PFSK-1 (cell line): Measurements from ENCODE around the gene MGLL.

ENCODE experiments used
- FOXP2 ChIP-seq: optimal IDR thresholded peaks from 2 replicates; pipeline ENCODE3; 2011; ENCODE audit warnings: borderline replicate concordance, control low read depth, inconsistent platforms; ENCODE audit not compliant: insufficient read depth; ENCODE audit errors: extremely low read length, extremely low read depth
- POLR2AphosphoS5 ChIP-seq: IDR thresholded peaks from 2 replicates; pipeline ENCODE4 v1.6.1; 2012; ENCODE audit warnings: low read depth, mild to moderate bottlenecking, control low read depth, low read length, moderate library complexity
- SIN3A ChIP-seq: IDR thresholded peaks from 2 replicates; pipeline ENCODE4 v1.6.1; 2012; ENCODE audit warnings: mild to moderate bottlenecking, low read length, moderate library complexity, borderline replicate concordance; ENCODE audit not compliant: insufficient read depth
- TAF1 ChIP-seq: IDR thresholded peaks from 2 replicates; pipeline ENCODE4 v1.6.1; 2012; ENCODE audit warnings: low read length, control low read depth, borderline replicate concordance; ENCODE audit not compliant: insufficient read depth
- TF ChIP-seq, protein P1 (sequence below), 2 experiments: IDR thresholded peaks; 2 replicates each; pipeline versions ENCODE4 v1.6.1 to v1.8.0; 2011 to 2012; ENCODE audit warnings: low read depth in 2 of 2, low read length in 2 of 2, control low read depth in 1 of 2, inconsistent platforms in 1 of 2, mild to moderate bottlenecking in 1 of 2, moderate library complexity in 1 of 2; ENCODE audit not compliant: insufficient read depth in 1 of 2

The MGLL gene

DNA sequence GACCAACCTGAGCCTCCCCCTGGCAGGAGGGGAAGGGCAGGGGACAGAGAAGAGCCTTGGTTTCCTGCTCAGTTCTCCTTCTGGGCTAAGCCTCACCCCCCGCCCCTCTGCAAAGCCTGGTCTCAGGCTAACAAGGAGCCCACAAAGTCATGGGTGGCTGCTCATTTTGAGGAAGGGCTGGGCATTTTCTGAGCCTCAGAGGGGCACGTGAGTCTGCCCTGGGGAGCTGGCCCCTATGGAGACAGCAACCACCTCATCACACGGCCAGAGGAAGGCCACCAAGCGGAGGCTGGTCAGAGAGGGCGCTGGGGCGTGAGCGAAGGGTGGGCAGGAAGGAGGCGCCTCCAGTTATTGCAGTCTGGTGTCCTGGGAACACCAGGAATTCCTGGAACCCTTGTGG, 130.8 kb downstream of the MGLL start:
- no peak for TF ChIP-seq POLR2AphosphoS5
- TF ChIP-seq, protein P1, sequence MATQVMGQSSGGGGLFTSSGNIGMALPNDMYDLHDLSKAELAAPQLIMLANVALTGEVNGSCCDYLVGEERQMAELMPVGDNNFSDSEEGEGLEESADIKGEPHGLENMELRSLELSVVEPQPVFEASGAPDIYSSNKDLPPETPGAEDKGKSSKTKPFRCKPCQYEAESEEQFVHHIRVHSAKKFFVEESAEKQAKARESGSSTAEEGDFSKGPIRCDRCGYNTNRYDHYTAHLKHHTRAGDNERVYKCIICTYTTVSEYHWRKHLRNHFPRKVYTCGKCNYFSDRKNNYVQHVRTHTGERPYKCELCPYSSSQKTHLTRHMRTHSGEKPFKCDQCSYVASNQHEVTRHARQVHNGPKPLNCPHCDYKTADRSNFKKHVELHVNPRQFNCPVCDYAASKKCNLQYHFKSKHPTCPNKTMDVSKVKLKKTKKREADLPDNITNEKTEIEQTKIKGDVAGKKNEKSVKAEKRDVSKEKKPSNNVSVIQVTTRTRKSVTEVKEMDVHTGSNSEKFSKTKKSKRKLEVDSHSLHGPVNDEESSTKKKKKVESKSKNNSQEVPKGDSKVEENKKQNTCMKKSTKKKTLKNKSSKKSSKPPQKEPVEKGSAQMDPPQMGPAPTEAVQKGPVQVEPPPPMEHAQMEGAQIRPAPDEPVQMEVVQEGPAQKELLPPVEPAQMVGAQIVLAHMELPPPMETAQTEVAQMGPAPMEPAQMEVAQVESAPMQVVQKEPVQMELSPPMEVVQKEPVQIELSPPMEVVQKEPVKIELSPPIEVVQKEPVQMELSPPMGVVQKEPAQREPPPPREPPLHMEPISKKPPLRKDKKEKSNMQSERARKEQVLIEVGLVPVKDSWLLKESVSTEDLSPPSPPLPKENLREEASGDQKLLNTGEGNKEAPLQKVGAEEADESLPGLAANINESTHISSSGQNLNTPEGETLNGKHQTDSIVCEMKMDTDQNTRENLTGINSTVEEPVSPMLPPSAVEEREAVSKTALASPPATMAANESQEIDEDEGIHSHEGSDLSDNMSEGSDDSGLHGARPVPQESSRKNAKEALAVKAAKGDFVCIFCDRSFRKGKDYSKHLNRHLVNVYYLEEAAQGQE (IDR thresholded peaks at IDR 0.05; ENCODE audit: insufficient read depth in 1 of 2, low read depth in 2 of 2, low read length in 2 of 2) = no peak
- no peak for TF ChIP-seq FOXP2
- no peak for TF ChIP-seq SIN3A
- no peak for TF ChIP-seq TAF1

DNA sequence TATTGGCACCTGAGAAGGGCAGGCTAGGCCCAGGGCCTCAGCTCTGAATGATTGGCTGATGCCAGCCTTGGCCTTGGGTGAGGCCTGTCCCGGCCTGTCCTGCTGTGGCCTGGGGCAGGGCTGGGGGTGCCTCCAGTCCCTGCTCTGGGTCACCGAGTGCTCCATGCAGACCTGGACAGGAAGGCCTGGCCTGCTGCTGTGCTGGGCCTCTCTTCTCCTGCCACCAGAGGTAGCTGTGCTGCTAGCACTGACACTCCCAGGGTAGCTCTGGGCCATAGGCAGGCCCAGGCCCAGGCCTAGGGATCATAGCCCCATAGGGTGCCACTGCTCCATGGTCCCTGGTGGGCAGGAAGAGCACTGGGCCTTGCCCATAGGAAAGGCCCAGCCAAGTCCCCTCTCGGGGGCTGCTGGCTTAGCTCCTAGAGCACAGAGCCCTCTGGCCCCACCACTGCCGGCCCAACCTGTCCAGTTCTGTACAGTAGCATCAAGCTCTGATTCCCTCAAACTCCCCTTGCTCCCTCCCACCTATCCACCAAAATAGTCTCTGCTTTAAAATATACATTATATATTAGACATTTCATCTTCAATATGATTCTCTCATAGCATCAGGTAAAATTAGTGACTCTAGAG, 131.4 kb downstream of the MGLL start:
- no peak for TF ChIP-seq POLR2AphosphoS5
- no peak for TF ChIP-seq FOXP2
- TF ChIP-seq TAF1 = no peak
- no peak for TF ChIP-seq SIN3A
- TF ChIP-seq, protein P1 (IDR thresholded peaks at IDR 0.05; ENCODE audit: insufficient read depth in 1 of 2, low read depth in 2 of 2, low read length in 2 of 2) = no peak

DNA sequence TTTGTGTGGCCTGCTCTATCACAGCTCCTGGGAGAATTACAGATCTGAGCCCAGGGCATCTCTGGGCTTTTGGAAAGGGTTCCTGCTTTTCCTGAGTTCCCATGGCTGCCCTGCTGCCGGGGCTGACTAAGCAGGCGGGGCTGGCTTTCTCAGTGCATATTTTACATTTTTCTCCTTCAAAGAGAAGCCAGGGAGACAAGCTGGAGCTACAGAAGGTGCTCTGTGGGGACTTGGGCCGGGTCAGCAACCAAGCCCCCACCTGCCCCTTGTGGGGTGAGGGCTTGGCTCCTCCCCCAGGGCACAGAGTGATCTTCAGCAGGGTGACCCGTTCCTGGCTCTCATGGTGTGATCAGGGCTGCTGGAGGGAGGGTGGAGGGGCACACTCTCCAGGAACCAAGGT, 132.2 kb downstream of the MGLL start:
- TF ChIP-seq FOXP2 (no peak), POLR2AphosphoS5 (no peak), TAF1 (no peak), SIN3A (no peak)
- TF ChIP-seq, protein P1 (IDR thresholded peaks at IDR 0.05; ENCODE audit: insufficient read depth in 1 of 2, low read depth in 2 of 2, low read length in 2 of 2) = no peak

DNA sequence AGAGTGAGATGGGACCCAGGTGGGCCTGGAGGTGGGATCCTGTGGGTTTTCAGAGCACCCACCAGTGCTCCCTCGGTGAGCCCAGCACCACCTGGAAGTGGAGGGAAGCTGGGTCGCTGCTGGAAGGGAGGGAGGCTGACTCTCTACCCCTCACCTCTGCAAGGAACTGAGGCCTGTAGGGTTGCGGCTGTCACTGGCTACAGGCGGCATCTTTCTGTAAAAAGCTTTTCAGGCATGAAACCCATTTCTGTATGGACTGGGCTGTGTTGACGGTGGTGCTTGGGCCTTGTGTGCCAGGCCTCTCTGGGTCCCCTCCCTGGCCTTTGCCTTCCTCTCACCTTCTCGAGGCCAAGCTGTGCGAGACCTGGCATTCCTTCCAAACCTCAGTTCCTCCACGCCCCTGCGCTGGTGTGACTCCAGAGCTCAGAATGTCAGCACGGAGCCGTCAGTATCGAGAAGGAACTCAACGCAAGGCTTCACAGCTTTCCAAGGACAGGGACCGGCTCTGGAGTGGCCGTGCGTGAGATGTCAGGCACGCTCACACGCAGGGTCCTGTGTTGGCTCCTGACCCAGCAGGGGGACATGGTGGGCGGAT, 133.0 kb downstream of the MGLL start:
- no peak for TF ChIP-seq FOXP2
- TF ChIP-seq, protein P1 (IDR thresholded peaks at IDR 0.05; ENCODE audit: insufficient read depth in 1 of 2, low read depth in 2 of 2, low read length in 2 of 2) = no peak
- no peak for TF ChIP-seq SIN3A
- TF ChIP-seq TAF1 = no peak
- TF ChIP-seq POLR2AphosphoS5 = no peak
